GM13977 (cell line): ENCODE results near the gene PCBP3.

ENCODE experiments used
- DNase-seq: peaks from one replicate; pipeline ENCODE4 v3.0.0; 2012; ENCODE audit warnings: low spot score
- CTCF ChIP-seq: IDR thresholded peaks from 2 replicates; pipeline ENCODE4 v1.5.1; 2012; ENCODE audit warnings: mild to moderate bottlenecking, control low read depth; ENCODE audit not compliant: insufficient read depth; ENCODE audit errors: extremely low read depth, missing control alignments
- in situ Hi-C: fragments of 300-500 bp; cut with MboI; formaldehyde crosslinking; loops from one replicate; pipeline ENCODE4 v1.12.0; 2022; ENCODE audit warnings: low sequenced_read_pairs, low pct_unique_long_range_greater_than_20kb, mixed read lengths, inconsistent platforms; ENCODE audit not compliant: unreplicated experiment

Gene PCBP3

GRCh38 chr21:45724345-45724961, 80.9 kb downstream of the PCBP3 start:
- in situ Hi-C loops: no loop called here
- TF ChIP-seq CTCF: no peak
- DNase-seq: no peak

GRCh38 chr21:45724994-45725843, 81.7 kb downstream of the PCBP3 start:
- TF ChIP-seq CTCF: no peak
- DNase-seq: no peak
- in situ Hi-C loops: no loop called here

- TF ChIP-seq CTCF: no peak
- no peak for DNase-seq
- in situ Hi-C loops: no loop called here
Measured at GRCh38 chr21:45725844-45726200, 82.3 kb downstream of the PCBP3 start.

GRCh38 chr21:45726438-45726837, 82.9 kb downstream of the PCBP3 start:
- TF ChIP-seq CTCF: no peak
- in situ Hi-C loops: no loop called here
- DNase-seq: no peak

GRCh38 chr21:45727390-45727789, 83.9 kb downstream of the PCBP3 start:
- TF ChIP-seq CTCF: no peak
- DNase-seq: no peak
- in situ Hi-C loops: no loop called here

GRCh38 chr21:45735259-45736000, 91.9 kb downstream of the PCBP3 start:
- no peak for TF ChIP-seq CTCF
- DNase-seq: no peak
- in situ Hi-C loops: no loop called here
